ENCODE results near the gene ZSCAN10.
"Not testable (repeated sequence)": the region's sequence is repeated elsewhere in the genome, so short reads cannot be mapped to it uniquely, and the experiment has no call there.

The ZSCAN10 gene

DNA sequence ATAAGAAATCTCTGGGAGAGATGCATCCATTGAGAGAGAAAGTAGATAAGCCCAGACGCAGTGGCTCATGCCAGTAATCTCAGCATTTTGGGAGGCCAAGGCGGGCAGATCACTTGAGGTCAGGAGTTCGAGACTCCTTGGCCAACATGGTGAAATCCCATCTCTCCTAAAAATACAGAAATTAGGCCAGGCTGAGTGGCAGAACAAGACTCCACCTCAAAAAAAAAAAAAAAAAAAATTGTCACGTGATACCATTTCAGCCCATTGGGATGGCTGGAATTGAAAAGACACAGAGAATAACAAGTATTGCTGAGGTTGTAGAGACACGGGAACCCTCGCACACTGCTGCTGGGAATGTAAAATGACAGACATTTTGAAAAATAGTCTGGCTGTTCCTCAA, 36.5 kb downstream of the ZSCAN10 start:
- no peak for DNase-seq

DNA sequence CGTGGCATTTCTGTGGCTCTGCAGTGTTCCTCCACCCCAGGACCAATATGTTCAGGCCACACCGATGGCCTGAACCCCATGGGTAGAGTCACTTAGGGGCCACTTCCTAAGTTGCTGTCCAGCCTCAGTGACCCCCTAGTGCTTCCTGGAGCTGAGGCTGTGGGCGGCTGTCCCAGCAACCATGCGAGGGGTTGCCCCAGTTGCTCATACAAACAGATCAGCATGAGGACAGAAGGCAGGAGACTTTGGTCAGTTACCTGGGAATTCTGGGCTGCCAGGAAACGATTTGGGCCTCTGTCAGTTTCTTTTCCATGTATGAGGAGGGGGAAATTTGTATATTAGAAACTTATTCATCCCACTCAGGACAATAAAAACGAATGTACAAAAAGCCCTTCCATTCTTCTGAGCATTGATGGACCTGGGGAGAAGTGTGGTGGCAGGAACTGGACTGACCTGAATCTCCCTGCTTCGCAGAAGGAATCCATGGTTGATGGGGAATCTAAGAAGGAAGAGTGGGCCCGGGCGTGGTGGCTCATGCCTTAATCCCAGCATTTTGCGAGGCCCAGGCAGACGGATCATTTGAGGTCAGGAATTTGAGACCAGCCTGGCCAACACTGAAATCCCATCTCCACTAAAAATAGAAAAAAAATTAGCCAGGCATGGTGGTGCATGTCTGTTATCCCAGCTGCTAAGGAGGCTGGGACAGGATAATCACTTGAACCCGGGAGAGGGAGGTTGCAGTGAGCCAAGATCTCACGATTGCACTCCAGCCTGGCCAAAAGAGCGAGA, 38.6 kb downstream of the ZSCAN10 start:
- no peak for DNase-seq

DNA sequence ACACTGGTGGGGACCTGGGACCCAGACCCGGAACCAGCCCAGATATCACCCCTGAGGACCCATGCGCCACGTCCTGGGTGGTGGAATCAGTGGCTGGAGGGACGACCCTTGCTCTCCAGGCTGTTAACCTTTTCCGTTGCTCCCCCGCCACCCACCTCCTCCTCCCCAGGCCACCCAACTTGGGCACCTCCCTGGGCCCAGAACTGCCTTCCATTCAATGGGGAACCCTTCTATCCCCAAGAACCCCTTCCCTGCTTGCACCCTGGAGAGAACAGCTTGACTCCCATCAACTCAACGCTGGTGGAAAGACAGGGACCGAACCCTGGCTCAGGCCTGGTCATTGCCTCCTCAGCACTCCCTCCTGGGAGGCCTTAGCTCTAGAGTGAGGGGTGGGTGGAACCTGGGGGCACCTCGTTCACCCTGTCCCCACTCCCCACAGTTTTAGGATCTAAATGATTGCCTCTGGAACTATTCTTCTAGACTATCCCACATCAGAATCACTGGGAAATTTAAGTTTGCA, 39.3 kb downstream of the ZSCAN10 start:
- DNase-seq: no peak

DNA sequence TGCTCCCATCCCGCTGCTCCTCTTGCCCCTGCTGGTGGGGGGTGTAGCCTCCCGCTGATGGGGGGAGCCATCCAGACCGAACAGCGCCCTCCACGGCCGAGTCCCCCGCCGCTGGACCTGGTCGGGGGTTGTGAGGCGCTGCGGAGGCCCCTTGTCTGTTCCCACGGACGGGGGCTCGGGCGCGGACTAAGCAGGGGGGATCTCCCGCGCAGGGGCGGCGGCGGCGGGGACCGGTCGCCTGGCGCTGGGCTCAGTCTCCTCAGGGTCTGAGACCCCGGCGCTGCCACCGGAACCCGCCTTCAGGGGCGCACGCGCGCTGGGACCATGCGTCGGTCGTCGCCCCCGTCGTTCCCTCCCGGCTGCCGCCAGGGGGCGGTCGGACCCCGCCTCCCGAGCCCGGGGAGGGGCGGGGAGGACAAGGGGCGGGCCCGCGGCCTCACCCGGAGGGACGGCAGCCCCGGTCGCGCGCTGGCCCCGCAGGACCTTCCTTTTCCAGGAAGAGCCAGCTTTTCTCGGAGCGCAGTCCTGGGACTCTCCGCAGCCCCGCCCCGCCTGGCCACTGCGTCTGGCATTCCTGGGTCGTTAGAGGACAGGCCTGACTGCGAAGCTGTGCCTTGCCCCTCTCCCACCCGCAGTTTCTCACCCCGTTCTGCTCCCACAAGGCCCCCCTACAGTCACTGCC, 39.9 kb downstream of the ZSCAN10 start:
- peak; percentile 90 for DNase-seq

DNA sequence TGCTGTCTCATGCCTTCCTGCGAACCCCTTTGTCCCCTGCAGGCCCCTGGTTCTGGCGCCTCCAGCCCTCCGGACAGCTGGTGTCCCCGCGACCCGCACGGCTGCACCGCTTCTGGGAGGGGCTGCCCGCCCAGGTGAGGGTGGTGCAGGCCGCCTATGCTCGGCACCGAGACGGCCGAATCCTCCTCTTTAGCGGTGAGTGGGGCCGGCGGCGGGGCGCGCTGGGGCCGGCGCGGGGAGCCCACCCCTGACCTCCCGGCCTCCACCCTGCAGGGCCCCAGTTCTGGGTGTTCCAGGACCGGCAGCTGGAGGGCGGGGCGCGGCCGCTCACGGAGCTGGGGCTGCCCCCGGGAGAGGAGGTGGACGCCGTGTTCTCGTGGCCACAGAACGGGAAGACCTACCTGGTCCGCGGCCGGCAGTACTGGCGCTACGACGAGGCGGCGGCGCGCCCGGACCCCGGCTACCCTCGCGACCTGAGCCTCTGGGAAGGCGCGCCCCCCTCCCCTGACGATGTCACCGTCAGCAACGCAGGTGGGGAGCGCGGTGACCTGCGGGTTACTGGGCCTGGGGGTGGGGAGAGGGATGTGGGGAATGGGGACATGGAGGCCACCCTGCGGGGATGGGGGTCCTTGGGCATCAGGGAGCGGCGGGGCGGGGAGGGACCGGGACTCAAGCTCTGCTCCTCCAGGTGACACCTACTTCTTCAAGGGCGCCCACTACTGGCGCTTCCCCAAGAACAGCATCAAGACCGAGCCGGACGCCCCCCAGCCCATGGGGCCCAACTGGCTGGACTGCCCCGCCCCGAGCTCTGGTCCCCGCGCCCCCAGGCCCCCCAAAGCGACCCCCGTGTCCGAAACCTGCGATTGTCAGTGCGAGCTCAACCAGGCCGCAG, 40.7 kb downstream of the ZSCAN10 start:
- peak; percentile 31 for DNase-seq

DNA sequence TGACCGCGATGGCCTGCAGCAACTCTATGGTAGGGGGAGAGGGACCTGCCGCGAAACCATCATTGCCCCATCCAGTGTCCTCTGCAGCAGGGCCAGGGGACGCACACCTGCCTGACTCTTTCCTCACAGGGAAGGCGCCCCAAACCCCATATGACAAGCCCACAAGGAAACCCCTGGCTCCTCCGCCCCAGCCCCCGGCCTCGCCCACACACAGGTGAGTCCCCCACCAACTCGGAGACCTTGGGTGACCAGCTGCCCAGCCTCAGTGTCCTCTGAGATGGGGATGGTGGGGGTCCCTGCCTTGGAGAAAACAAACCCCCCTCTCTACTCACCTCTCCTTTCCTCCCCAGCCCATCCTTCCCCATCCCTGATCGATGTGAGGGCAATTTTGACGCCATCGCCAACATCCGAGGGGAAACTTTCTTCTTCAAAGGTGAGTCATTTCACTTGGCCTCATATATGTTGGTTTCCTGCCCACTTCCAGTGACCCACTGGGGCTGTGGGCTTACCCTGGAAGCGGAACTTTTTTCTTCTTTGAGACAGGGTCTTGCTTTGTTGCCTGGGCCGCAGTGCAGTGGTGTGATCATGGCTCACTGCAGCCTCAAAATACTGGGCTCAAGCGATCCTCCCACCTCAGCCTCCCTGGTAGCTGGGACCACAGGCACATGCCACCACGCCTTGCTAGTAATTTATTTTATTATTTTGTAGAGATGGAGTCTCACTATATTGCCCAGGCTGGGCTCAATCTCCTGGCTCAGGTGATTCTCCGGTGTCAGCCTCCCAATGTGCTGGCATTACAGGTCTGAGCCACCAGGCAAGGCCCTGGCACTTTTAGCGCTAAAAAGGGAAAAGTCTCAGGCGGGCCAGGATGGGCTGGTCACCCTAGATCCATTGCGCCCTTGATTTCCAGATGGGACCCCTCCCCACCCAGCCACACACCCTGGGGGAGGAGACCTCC, 41.6 kb downstream of the ZSCAN10 start:
- no peak for DNase-seq

DNA sequence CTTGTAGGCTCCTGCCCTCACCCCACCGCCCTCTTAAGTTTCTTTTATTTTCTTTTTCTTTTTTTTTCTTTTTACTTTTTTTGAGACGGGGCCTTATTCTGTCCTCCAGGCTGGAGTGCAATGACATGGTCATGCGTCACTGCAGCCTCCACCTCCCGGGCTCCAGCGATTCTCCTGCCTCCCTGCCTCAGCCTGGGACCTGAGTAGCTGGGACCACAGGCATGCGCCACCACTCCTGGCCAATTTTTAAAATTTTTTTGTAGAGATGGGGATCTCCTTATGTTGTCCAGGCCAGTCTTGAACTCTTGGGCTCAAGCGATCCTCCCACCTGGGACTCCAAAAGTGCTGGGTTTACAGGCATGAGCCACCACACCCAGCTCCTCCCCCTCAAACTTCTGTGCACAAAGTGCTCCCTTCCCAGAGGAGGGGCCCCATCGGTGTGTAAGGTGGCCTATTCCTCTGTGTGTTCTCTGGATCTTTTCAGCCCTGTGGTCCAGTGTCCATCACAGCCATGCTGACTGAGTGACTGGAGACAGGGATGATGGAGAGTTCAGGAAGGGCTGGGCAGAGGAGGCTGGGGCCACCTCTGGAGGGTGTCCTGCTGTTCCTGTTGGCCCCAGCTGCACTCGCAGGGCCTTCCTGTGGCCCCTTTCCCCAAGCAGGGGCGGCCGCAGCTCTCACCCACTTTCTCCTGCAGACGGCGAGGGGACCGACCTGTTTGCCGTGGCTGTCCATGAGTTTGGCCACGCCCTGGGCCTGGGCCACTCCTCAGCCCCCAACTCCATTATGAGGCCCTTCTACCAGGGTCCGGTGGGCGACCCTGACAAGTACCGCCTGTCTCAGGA, 42.5 kb downstream of the ZSCAN10 start:
- no peak for DNase-seq

DNA sequence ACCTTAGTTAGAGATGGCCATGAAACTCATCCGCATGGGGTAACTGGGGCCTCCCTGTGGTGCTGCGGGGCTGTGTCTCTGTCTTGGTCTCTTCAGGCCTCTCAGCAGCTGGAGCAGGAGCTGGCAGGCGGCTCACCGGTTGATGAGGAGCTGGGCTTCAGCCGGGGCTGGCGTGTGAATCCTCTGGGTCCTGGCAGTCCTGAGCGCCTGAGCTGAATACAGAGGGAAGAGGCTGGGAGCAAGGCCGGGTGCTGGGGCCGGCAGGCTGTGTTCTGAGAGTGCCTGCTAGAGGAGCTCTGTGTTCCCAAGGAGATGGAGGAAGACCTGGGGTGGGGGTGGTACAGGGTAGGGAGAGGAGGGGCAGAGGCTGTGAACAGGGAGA, 43.4 kb downstream of the ZSCAN10 start:
- not testable (repeated sequence) for DNase-seq

DNA sequence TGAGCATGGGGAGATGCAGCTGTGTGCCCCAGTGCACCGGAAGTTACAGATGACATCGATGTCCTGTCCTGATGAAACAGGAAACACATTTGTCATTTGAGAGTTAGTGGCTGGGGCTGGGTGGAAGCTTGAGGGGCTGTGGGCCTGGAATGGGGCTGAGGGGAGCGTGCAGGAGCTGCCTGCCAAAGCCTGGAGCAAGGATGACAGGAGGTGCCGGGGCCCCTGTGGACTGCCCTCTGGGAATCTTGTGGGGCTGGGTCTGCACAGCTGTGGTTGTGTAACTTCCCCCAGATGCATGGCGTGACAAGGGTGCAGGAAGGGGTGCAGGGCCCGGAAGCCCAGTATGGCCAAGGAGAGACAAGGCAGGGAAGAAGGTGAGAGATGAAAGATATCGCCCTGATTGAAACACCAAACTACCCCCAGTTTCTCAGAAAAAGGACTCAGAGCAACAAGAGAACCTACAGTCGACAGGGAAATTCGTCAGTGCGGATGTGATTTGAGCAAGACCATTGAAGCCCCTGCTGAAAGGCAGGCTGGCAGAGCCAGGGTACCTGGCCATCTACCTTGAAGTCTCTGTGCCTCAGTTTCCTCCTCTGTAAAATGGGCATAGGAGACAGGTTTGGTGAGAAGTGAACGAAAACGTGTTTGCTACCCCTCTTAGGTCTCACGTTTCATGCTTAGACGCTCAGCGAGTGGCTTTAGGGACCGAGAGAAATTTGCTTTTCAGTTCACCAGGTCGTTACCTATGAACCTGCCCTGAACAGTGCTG, 43.9 kb downstream of the ZSCAN10 start:
- no peak for DNase-seq

DNA sequence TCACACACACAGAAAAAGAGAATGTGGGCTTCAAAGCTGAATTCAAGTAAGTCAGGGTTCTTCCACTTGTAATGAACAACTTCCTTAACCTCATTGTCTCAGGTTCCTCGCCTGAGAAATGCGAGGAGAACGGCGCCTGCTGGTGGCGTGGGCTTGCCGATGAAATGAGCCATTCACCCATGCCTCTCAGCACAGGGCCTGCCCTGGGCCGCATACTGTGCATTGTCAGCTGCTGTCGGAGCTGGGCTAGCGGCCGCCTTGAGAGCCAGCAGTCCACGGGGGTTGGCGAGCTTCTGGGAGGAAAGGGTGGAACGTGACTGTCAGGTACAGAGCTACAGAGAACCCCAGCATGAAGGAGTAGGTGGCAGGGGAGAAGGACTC, 45.8 kb downstream of the ZSCAN10 start:
- not testable (repeated sequence) for DNase-seq

GRCh38 chr16:3052571-3053329, 46.3 kb downstream of the ZSCAN10 start:
- DNase-seq: not testable (repeated sequence)

- no peak for DNase-seq
Observed at GRCh38 chr16:3051494-3051893, 47.6 kb downstream of the ZSCAN10 start.

- no peak for DNase-seq
Observed at GRCh38 chr16:3051009-3051408, 48.1 kb downstream of the ZSCAN10 start.

GRCh38 chr16:3050487-3050886, 48.6 kb downstream of the ZSCAN10 start:
- DNase-seq: no peak

GRCh38 chr16:3049921-3050481, 49.1 kb downstream of the ZSCAN10 start:
- DNase-seq: no peak

GRCh38 chr16:3047387-3047720, 51.7 kb downstream of the ZSCAN10 start:
- no peak for DNase-seq

GRCh38 chr16:3046641-3047386, 52.3 kb downstream of the ZSCAN10 start:
- DNase-seq: no peak
